ENCODE measurements around the gene ZNF438. TPM values are rescaled to one million over a fixed set of nuclear protein-coding genes. Genes with fewer than 3 reads are reported as not detected.

ZNF438 gene
- total RNA-seq, 2 donors from 2014 or later: 1.5 to 10.1 TPM

DNA sequence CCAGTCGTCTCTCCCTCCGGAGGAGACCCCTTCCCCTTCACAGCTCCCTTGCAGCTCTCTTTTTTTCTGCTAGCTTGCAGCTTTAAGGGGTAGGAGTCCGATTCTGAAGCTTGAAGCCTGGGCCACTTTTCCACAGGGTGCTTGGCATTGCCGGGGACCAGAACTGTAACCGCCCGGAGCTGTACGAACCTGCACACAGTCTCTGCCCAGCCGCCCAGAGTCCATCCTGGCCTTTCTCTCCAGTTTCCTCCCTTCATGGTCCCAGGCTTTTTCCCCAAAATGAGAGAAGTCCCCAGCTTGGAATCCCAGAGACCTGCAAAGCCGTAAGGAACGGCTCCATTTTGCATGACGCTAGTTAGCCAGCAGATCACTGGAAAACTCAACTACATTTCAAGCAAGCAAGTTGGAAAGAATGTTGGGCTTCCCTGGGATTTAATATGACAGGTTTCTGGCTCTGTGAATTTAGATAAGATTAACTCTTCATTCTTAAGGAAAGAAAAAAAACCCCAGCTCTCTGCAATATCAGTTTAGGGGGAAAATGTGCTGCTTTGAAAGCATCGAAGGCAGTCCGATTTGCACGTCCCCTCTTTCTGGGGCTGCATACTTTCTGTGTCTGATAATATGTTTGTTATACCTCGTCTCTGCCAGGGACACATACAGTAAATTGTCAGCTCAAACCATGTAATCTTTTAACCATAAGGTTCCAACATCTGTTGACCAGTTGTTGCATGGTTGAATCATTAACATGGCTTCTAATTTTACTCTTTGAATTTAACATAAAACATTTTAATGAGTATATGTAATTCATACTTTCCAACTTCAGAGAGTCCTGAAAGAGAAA is 212.1 kb downstream of the ZNF438 start:
- DNase-seq (ENCODE audit: low spot score): no peak
- H3K4me1 ChIP-seq (replicated peaks): no peaks in the 10 kb centered on the region
- no peaks in the 10 kb centered on the region for H3K9me3 ChIP-seq
- no peaks in the 10 kb centered on the region for H3K27me3 ChIP-seq (replicated peaks; ENCODE audit: insufficient read depth)
- TF ChIP-seq POLR2A (IDR thresholded peaks at IDR 0.05) (no peak), POLR2AphosphoS5 (IDR thresholded peaks at IDR 0.05) (no peak)
- TF ChIP-seq, protein P1, sequence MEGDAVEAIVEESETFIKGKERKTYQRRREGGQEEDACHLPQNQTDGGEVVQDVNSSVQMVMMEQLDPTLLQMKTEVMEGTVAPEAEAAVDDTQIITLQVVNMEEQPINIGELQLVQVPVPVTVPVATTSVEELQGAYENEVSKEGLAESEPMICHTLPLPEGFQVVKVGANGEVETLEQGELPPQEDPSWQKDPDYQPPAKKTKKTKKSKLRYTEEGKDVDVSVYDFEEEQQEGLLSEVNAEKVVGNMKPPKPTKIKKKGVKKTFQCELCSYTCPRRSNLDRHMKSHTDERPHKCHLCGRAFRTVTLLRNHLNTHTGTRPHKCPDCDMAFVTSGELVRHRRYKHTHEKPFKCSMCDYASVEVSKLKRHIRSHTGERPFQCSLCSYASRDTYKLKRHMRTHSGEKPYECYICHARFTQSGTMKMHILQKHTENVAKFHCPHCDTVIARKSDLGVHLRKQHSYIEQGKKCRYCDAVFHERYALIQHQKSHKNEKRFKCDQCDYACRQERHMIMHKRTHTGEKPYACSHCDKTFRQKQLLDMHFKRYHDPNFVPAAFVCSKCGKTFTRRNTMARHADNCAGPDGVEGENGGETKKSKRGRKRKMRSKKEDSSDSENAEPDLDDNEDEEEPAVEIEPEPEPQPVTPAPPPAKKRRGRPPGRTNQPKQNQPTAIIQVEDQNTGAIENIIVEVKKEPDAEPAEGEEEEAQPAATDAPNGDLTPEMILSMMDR (IDR thresholded peaks at IDR 0.05): no peak
- intact Hi-C loops (cut with DNase I): no loop called here
- H3K4me3 ChIP-seq: no peak overlapping the region
- H3K36me3 ChIP-seq: no peaks in the 10 kb centered on the region
- WGBS: 37% methylated on average over 15 of the region's 15 CpGs
- H3K27ac ChIP-seq: no peak overlapping the region

DNA sequence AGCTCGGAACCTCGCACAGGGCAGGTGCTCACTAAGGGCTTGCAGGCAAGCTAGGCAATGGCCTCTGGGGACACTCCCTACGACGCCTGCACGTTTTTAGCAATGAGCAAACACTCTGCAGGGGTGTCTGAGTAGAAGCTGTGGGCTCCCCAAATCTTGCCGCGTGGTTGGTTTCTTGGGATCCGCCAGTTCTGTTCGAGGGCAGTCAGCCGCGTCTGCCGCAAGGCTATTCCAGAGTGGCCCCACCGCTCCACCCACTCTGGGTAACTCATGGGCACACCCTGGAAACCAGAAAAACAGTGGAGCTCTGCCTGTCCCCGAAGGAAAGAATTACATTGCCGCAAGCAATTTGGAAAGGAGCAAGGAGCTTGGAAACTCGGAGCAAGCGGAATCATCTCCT is 212.8 kb downstream of the ZNF438 start:
- Histone ChIP-seq H3K4me1 (replicated peaks) (no peaks in the 10 kb centered on the region), H3K27ac (no peak overlapping the region), H3K4me3 (no peak overlapping the region), H3K36me3 (no peaks in the 10 kb centered on the region), H3K9me3 (no peaks in the 10 kb centered on the region), H3K27me3 (replicated peaks; ENCODE audit: insufficient read depth) (no peaks in the 10 kb centered on the region)
- no peak for DNase-seq (ENCODE audit: low spot score)
- intact Hi-C loops (cut with DNase I): no loop called here
- 85% methylated on average over 17 of the region's 17 CpGs for WGBS
- TF ChIP-seq POLR2A (IDR thresholded peaks at IDR 0.05) (no peak), POLR2AphosphoS5 (IDR thresholded peaks at IDR 0.05) (no peak)
- TF ChIP-seq, protein P1 (IDR thresholded peaks at IDR 0.05): no peak

DNA sequence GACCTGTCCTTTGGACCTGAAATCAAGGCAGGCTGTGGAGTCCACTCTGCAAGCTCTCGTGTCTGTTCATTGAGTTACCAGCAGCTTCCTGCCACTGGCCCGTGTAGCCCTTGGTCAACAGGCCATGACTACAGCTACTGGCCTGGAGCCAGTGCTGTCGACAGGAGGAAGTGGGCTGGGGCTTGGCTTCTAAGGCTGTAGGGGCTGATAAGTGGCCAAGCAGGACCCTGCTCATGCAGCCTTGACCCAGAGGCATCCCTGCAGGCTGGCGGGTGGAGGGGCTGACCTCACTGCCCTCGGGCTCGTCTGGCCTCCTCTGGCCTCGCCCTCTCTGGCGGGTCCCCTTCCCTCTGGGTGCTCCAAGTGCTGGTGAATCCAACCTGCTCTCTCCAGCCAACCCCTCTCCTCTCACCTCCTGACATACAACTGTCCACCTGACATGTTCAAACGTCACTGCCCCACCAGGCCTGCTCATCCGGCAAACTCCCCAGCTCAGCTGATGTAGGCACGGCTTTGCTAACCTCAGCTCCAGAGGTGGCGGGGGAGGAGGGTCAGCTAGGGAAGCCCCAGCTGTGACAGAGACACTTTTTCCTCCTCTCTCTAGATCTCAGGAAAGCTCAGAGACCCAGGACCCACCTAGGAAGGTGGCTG is 213.5 kb downstream of the ZNF438 start:
- TF ChIP-seq, protein P1 (IDR thresholded peaks at IDR 0.05): no peak
- TF ChIP-seq POLR2AphosphoS5 (IDR thresholded peaks at IDR 0.05) (no peak), POLR2A (IDR thresholded peaks at IDR 0.05) (no peak)
- Histone ChIP-seq H3K4me1 (replicated peaks) (no peaks in the 10 kb centered on the region), H3K9me3 (no peaks in the 10 kb centered on the region), H3K27ac (no peak overlapping the region), H3K27me3 (replicated peaks; ENCODE audit: insufficient read depth) (no peaks in the 10 kb centered on the region), H3K4me3 (no peak overlapping the region), H3K36me3 (no peaks in the 10 kb centered on the region)
- DNase-seq (ENCODE audit: low spot score): no peak
- intact Hi-C loops (cut with DNase I): no loop called here
- 79% methylated on average over 12 of the region's 12 CpGs for WGBS

DNA sequence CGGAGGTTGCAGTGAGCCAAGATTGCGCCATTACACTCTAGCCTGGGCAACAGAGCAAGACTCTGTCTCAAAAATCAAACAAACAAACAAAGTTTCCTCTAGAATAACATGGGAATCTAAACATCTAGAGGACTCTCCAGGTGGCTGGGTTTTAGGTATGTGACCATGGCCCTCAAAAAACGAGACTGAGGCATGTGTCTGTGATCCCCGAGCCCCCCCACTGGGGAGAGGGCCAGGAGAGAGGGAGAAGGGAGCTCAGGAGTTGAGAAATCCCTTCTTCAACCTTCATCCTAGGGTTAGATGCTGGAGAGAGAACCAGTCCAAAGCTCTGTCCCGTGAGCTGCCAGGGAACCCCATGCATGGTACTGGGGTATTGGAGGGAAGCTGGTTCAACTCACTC is 214.1 kb downstream of the ZNF438 start:
- no peaks in the 10 kb centered on the region for H3K27me3 ChIP-seq (replicated peaks; ENCODE audit: insufficient read depth)
- H3K36me3 ChIP-seq: no peaks in the 10 kb centered on the region
- no peak for DNase-seq (ENCODE audit: low spot score)
- TF ChIP-seq POLR2AphosphoS5 (IDR thresholded peaks at IDR 0.05): no peak
- TF ChIP-seq, protein P1 (IDR thresholded peaks at IDR 0.05): no peak
- TF ChIP-seq POLR2A (IDR thresholded peaks at IDR 0.05): no peak
- intact Hi-C loops (cut with DNase I): no loop called here
- peaks cover 3% of the 10 kb centered on the region for H3K4me1 ChIP-seq (replicated peaks)
- H3K27ac ChIP-seq: no peak overlapping the region
- 94% methylated on average over 5 of the region's 5 CpGs for WGBS
- H3K4me3 ChIP-seq: no peak overlapping the region
- no peaks in the 10 kb centered on the region for H3K9me3 ChIP-seq

All from prostate gland (tissue), 2 donors.